GM12892 (cell line): ENCODE results near the gene SETD6.

ENCODE experiments used
- DNase-seq: peaks from one replicate; pipeline ENCODE4 v3.0.0; 2011; ENCODE audit not compliant: insufficient read length
- FAIRE-seq: peaks from 2 replicates; lab custom pipeline; 2011; peaks lifted over from hg19 to GRCh38; lab: Jason Lieb, UNC
- POLR2A ChIP-seq: IDR thresholded peaks from 2 replicates; pipeline ENCODE4 v1.6.1; 2011; ENCODE audit warnings: low read depth, low read length, control low read depth
- POLR2AphosphoS5 ChIP-seq: IDR thresholded peaks from 2 replicates; pipeline ENCODE4 v1.6.1; 2011; ENCODE audit warnings: low read depth, low read length, control low read depth
- TAF1 ChIP-seq: IDR thresholded peaks from 2 replicates; pipeline ENCODE4 v1.6.1; 2011; ENCODE audit warnings: low read depth, mild to moderate bottlenecking, control low read depth, low read length, borderline replicate concordance

Gene SETD6

DNA sequence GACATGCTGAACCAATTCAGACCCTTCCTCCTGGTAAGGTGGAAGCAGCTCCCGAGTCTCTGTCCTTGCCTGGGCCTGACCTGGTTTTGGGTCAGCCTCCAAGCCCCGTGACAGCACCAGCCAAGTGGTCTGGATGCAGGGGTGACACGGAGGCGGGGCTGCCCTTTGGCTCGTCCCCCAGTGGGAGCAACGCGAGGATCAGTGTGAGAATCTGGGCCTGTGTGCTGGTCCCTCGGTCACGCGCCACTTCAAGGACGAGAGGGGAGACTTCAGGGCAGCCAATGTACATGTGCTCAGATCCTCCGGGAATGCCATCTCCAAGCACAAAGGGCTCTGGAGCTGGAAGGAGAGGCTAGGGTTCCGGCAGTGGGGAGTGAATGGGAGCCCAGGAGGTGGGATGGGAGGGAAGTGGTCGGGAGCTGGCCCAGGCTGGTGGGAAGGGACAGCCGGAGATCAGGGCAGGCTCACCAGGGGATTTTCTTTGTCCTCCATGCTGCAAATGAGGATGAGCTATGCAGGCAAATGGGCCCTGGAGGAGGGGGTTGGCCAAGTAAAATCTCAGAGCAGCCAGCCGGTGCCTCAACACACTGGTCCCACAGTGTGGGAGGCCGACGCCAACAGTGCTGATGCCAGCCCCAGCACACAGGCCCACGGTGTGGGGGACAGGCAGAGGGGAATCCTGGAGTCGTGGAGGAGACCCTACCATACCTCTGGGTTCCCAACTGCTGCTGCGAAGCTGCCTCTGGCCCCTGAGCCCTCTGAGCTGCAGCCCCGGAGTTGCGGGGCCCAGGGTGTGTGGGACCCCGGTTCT, 19.6 kb upstream of the SETD6 start:
- FAIRE-seq (no peak), DNase-seq (no peak)
- no peak for TF ChIP-seq TAF1
- no peak for TF ChIP-seq POLR2AphosphoS5
- TF ChIP-seq POLR2A, result no peak

DNA sequence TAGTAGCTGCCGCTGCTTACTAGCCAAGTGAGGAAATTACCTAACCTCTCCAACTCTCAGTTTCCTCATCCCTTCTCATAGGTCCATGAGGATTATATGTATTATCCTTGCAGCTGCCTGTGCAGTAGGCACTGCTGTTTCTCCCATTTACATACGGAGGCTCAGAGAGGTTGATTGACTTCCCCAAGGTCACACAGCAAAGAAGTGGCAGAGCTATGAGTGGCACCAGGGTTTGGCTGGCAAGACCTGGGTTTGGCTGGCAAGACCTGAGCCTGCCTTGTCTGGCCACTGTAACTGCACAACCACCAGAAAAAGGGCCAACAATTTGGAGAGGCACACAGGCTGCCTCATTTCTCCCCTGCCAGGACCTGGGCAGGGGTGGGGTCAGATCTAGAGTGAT, 17.8 kb upstream of the SETD6 start:
- TF ChIP-seq TAF1 (no peak), POLR2AphosphoS5 (no peak), POLR2A (no peak)
- no peak for FAIRE-seq
- no peak for DNase-seq

DNA sequence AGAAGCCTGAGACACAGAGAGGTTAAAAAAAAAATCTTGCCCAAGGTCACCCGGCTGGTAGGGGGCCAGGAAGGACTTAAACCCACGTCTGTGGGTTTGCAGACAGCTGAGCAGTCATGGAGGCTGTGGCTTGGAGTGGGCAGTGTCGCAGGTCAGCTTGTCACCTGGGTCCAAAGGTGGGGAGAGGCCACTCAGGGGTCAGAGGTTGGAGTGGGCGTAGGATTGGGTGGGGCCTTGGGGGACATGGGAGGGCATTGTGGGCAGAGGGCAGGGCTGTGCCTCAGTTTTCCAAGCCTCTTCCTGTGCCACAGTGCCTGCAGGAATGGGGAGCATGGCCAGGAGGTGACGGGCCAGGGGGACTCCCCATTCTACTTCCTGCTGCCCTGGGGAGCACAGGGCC, 17.4 kb upstream of the SETD6 start:
- no peak for TF ChIP-seq POLR2AphosphoS5
- no peak for TF ChIP-seq TAF1
- TF ChIP-seq POLR2A, result no peak
- FAIRE-seq (no peak), DNase-seq (no peak)

DNA sequence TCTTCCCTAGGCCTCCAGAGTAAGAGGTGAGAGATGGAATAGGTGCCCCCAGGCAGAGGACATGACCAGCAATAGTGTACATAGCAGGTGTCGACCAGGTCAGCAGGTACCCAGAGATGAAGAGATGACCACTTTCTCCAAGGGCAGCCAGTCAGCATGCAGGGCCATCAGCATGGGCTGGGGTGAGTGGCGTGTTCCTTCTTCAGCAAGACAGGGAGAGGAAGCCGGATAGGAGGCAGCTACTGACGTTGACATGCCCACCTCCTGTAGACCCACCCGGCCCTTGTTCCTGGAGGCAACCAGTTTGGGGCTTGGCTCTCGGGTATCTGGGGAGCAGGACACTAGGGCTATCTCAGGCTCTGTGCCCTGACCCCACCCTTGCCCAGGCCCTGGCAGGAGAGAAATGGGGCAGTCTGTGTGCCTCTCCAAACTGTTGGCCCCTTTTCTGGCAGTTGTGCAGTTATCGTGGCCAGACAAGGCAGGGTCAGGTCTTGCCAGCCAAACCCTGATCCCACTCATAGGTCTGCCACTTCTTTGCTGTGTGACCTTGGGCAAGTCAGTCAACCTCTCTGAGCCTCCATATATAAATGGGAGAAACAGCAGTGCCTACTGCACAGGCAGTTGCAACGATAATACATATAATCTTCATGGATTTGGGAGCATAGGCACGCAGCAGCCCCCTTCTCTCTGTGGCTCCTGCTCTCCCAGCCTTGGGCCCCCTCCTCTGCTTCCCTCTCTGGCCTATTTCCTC, 16.8 kb upstream of the SETD6 start:
- TF ChIP-seq POLR2A, result no peak
- no peak for TF ChIP-seq POLR2AphosphoS5
- TF ChIP-seq TAF1, result no peak
- DNase-seq (no peak), FAIRE-seq (no peak)

DNA sequence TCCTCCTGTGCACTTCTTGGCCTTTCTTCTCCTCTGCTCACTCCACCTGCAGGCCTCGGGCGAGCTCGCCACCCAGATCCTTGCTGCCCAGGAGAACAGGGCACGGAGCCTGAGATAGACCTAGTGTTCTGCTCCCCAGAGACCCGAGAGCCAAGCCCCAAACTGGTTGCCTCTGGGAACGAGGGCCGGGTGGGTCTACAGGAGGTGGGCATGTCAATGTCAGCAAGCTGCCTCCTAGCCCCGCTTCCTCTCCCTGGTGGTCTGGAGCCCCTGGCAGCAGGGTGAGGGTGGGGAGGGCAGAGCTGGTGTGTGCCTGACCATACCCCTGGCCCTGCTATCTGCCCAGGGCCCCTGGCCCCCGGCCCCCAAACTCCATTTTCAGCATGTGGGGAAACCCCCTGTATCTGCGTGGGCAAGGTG, 16.2 kb upstream of the SETD6 start:
- TF ChIP-seq POLR2A (no peak), TAF1 (no peak), POLR2AphosphoS5 (no peak)
- DNase-seq (no peak), FAIRE-seq (no peak)

DNA sequence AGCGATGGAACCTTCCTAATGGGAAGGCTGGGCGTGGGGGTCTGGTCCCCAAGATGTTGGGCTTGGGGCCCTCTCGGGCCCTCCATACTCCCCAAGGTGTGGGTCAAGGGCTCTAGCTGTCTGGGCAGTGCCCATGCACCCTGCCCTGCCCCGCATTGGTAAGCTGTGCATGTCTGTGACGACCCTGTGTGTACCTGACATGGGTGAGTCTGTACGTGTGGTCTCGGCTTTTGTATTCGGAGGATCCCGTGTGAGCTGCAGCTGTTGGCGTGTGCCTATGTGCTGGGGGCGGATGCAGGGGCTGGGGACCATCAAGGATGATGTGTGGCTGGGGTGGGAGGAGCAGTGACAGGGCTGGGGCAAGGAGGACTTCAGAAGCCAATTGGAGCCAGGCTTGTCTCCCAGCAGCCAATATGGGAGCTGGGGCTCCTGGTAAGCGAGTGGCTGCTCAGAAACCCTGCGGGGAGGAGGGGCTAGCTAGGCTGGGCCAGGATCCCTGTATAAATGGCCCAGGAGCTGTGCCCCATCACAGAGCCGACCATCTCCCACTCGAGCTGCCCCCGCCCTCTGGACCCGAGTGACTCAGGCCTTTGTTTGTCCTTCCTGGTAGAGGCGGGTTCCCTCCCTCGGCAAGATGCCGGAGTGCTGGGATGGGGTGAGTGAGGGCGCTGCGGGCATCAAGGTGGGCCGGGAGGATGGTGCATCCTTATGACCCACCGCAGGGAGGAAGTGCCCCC, 15.5 kb upstream of the SETD6 start, which contains the start of gene NDRG4:
NDRG4 (plus strand) TSS at position 529 of the 737 bp plus-strand sequence; CDS start at position 635, 106 bp downstream.
- TF ChIP-seq POLR2A, result no peak
- no peak for TF ChIP-seq POLR2AphosphoS5
- TF ChIP-seq TAF1, result no peak
- DNase-seq (peak; percentile 69), FAIRE-seq (peak; percentile 73)

DNA sequence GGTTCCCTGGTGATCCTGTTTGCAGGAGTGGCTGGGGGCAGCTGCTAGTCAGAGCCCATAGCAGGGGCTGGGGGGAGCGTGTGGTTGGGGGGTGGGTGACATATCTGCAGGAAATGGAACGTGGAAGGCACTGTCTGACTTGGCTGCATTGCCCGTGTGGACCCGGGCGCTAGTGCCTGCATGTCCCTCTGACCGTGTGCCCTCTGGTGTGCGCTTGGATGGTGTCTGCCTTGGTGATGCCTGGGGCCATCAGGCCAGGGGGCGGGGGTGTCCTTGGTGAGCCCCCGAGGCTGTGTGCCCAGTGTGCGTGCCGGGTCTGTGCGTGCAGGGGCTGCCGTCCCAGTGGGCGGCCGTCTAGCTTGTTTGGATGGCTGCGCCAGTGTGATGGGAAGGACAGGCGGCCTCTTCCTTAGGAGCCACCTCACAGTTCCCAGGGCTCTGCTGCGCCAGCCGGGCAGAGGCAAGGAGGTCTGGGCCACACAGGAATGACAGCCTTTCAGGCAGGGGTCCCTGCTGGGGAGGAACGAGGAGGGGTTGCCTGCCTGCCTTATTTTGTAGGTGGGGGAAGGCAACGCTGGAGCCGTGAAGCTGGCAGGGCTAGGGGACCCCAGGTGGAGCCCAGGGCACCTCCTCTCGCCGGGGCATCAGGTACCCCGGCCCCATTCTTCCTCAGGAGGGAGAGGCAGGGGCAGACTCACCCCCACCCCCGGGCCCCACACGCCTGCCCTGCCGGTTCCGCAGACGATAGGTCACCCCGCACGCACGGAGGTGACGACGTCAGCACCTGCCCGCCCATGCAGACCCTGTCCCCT, 14.7 kb upstream of the SETD6 start:
- no peak for DNase-seq
- TF ChIP-seq TAF1 (no peak), POLR2A (no peak)
- peak; percentile 9 for FAIRE-seq

DNA sequence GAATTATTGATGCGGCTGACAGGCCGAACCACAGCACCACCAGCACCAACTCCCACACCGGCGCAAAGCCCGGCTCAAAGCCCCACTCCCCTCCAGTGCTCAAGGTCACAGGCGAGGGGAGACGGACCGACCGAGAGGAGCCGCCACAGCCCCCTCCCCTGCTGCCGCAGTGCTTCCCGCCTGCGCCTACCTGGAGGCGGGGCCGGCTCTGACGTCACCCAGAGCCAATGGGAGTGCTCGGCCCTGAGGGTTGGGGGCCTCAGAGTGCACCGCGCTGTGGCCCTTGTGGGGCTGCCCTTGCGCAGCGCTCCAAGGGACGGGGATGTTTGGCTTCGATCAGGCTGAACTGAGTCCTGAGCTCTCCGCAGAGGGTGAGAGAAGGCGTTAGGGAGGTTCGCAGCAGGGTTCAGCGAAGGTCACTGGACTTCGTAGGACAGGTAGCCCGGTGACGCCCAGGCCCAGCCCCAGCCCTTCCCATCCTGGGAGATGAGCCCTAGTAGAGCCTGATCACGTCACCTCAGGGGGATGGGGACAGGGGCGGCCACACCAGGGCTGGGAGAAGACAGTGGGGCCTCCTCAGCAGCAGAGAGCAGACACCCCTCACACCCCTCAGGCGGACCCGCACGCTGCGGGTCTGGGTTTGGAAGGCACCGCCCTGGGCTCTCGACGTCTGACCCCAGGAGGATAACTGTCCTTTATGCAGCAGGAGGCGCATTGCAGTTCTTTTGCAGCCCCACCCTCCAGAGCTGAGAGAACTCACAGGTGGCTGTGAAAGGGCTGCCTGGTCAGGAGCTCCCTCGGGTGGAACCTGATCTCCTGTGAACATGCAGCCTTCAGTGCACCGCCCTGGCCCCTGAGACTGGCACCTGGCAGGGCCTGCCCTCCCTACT, 13.8 kb upstream of the SETD6 start:
- no peak for DNase-seq
- no peak for FAIRE-seq
- TF ChIP-seq TAF1 (no peak), POLR2AphosphoS5 (no peak), POLR2A (no peak)

DNA sequence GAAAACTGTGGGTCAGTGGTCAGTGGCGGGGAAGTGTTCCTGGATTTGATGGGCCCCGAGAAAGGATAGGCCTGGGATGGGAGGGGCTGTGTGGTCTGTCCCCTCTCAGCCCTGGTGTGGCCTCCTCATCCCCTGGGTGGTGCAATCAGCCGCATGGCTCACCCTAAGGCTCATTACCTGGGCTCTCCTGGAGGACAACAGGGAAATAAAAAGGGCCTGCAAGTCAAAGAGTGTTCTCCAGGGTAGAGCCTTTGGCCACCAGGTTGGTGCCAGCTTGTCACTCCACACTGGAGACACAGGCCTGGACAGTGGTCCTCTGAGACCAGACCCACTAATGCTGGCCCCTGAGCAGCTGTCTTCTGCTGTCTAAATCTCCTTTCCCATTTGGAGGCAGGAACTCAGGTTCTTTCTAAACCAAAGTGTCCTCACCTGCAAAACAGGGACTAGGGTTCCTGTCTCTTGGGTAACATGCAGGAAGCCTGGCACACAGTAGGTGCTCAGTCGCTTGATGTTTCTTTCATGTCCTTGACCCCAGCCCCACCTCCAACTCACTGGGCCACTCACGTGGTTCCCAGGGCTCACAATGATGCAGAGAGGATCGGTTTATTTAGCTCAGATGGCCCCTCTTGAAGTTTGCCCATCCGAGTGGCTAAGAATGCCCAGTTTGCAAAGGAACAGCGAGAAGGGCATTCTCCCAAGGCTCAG, 12.9 kb upstream of the SETD6 start:
- DNase-seq (no peak), FAIRE-seq (no peak)
- TF ChIP-seq POLR2AphosphoS5, result no peak
- no peak for TF ChIP-seq POLR2A
- no peak for TF ChIP-seq TAF1
